Gastrocnemius medialis (tissue), 4 donors: Measurements from ENCODE around the gene PDS5A. TPM values are rescaled to one million over a fixed set of nuclear protein-coding genes. Genes with fewer than 3 reads are reported as not detected.
"Not testable (repeated sequence)": the region's sequence is repeated elsewhere in the genome, so short reads cannot be mapped to it uniquely, and the experiment has no call there.

Experiments
- ATAC-seq, 2 donors: fragments of 150-250 bp; one replicate each; pipeline ENCODE4 v1.9.1; 2016
- DNase-seq, 2 donors: peaks; one replicate each; pipeline ENCODE4 v3.0.0-alpha.2; 2019
- H3K27ac ChIP-seq, 4 donors: fragments of 200-600 bp; sonication (generic); 1 replicate in 1 of 4; 2 replicates in 3 of 4; pipeline ENCODE4 v1.5.1; 2016 to 2018; ENCODE audit warnings: mild to moderate bottlenecking in 2 of 4, moderate library complexity in 1 of 4
- H3K27me3 ChIP-seq, 3 donors: fragments of 200-600 bp; sonication (generic) in 2 of 3; 1 replicate in 1 of 3; 2 replicates in 2 of 3; pipeline versions ENCODE4 v1.5.1 to v1.6.0; 2016 to 2019; ENCODE audit warnings: mild to moderate bottlenecking in 1 of 3, moderate library complexity in 1 of 3
- H3K36me3 ChIP-seq, 2 donors: fragments of 200-600 bp; sonication (generic) in 1 of 2; one replicate each; pipeline ENCODE4 v1.5.1; 2017 to 2018
- H3K4me1 ChIP-seq, 2 donors: fragments of 200-600 bp; sonication (generic) in 1 of 2; one replicate each; pipeline ENCODE4 v1.5.1; 2016 to 2017; ENCODE audit warnings: mild to moderate bottlenecking in 2 of 2
- H3K4me3 ChIP-seq, 4 donors: fragments of 200-600 bp; sonication (generic) in 3 of 4; 1 replicate in 1 of 4; 2 replicates in 3 of 4; pipeline ENCODE4 v1.5.1; 2016 to 2019; ENCODE audit warnings: mild to moderate bottlenecking in 2 of 4
- H3K9me3 ChIP-seq, 3 donors: fragments of 200-600 bp; sonication (generic) in 2 of 3; 1 replicate in 1 of 3; 2 replicates in 2 of 3; pipeline ENCODE4 v1.5.1; 2016 to 2019
- CTCF ChIP-seq, 5 experiments: fragments of 450-650 bp in 3 of 5; fragments of 200-600 bp in 2 of 5; sonication (generic) in 2 of 5; IDR thresholded peaks in 4 of 5; conservative IDR thresholded peaks in 1 of 5; 1 replicate in 4 of 5; 2 replicates in 1 of 5; pipeline ENCODE4 v1.5.1; 2016 to 2019; ENCODE audit warnings: antibody characterized with exemption in 5 of 5, mild to moderate bottlenecking in 3 of 5, moderate library complexity in 3 of 5
- POLR2A ChIP-seq, 2 donors: fragments of 450-650 bp; IDR thresholded peaks; one replicate each; pipeline ENCODE4 v1.6.1; 2017; ENCODE audit warnings: antibody characterized with exemption in 2 of 2, mild to moderate bottlenecking in 2 of 2, moderate library complexity in 2 of 2
- in situ Hi-C, 4 donors: fragments of 200-750 bp; cut with MboI; loops; one replicate each; pipeline versions ENCODE4 v1.15.0 to v1.8.0; 2017; ENCODE audit warnings: low sequenced_read_pairs in 4 of 4
- intact Hi-C: fragments of 100-400 bp; cut with DNase I; formaldehyde crosslinking; loops from one replicate; pipeline ENCODE4 v1.15.1; 2023; ENCODE audit warnings: low total_unique reads
- total RNA-seq, 4 donors: library from RNA; depleted of rRNA; stranded (reverse); fragments of >200 nt; gene quantifications; one replicate each; pipeline versions ENCODE4 v1.1.0 to v1.2.3, GENCODE V29; 2016

PDS5A gene
- total RNA-seq, 4 donors from 2014 or later, result 28.3 to 40.6 (median 36.7) TPM

DNA sequence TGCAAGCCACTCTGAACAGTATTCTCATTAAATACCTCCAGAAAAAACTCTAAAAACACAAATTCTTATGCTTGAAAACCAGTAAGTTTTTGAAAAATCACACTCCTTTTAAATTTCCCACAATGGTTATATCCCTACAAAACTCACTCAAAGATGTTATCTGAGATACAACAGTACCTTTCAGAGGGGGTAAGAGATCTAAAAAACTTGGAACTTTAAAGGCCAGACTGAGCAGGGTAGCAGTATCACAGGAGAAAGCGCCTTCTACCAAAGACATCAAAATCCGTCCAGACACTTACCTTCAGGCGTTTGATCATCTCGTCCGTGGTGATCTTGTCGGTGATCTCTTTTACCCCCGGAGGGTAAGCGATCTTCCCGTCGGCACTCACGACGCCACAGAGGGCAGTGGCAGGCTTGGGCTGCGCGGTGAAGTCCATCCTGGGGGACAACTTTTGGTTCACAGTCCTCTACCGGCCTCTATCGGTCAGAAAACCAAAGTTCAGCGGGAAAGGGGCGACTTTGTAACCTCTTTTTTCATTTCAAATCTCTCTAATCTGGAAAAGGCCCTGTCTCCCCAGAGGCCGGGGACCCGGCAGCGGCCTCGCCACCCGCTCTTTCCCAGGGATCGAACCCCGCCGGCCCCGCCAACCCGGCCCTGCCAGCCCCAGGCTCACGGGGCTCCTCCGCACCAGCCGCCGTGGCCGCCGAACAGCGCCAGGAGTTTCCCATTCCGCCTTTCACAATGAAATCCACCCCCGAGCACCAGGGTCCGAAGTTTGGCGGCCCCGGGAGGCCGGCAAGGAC lies 1.4 kb downstream of the PDS5A start:
- DNase-seq, result peak; percentile 42 to 72

GRCh38 chr4:39975488-39976089 lies 2.1 kb downstream of the PDS5A start:
- Histone ChIP-seq H3K9me3 (no peaks in the 10 kb centered on the region), H3K4me3 (peak overlapping the region in 1 of 4 donors; percentile 96), H3K27me3 (no peaks in the 10 kb centered on the region), H3K4me1 (peaks cover 10 to 15% of the 10 kb centered on the region in 2 donors), H3K36me3 (peaks cover 0 to 9% of the 10 kb centered on the region in 2 donors), H3K27ac (peak overlapping the region in 2 of 4 donors; percentile 95 to 97)
- no peak for TF ChIP-seq POLR2A (IDR thresholded peaks at IDR 0.05)
- TF ChIP-seq CTCF (IDR thresholded peaks at IDR 0.05 in 4 of 5, conservative IDR thresholded peaks at IDR 0.05 in 1 of 5), result no peak
- intact Hi-C loops, result loop anchor here (1.0 kb wide), 1 partner anchor 336 kb away; no protein-coding TSS in a partner anchor
- in situ Hi-C loops, result loop anchor here (5.0 to 10.0 kb wide), 4 partner anchors 281 to 511 kb away; partner anchors contain the start of gene UBE2K (in 2 of the 4)
- DNase-seq (no peak), ATAC-seq (no peak)

More for the DNA sequence above, 1.4 kb downstream of the PDS5A start:
- peaks cover 10 to 11% of the 10 kb centered on the region in 2 donors for H3K4me1 ChIP-seq
- H3K36me3 ChIP-seq, result peaks cover 0 to 9% of the 10 kb centered on the region in 2 donors
- no peaks in the 10 kb centered on the region for H3K27me3 ChIP-seq
- peak; percentile 72 to 74 for ATAC-seq
- in situ Hi-C loops, result loop anchor here (5.0 to 10.0 kb wide), 4 partner anchors 282 to 512 kb away; partner anchors contain the start of gene UBE2K (in 2 of the 4)
- H3K27ac ChIP-seq, result peak overlapping the region; percentile 95 to 99 (median 98)
- H3K4me3 ChIP-seq, result peak overlapping the region; percentile 74 to 96 (median 94)
- H3K9me3 ChIP-seq, result no peaks in the 10 kb centered on the region
- TF ChIP-seq CTCF (IDR thresholded peaks at IDR 0.05 in 4 of 5, conservative IDR thresholded peaks at IDR 0.05 in 1 of 5) (peak; percentile 84 to 94 (median 88)), POLR2A (IDR thresholded peaks at IDR 0.05) (no peak)
- intact Hi-C loops, result loop anchor here (1.0 kb wide), 1 partner anchor 337 kb away; no protein-coding TSS in a partner anchor

DNA sequence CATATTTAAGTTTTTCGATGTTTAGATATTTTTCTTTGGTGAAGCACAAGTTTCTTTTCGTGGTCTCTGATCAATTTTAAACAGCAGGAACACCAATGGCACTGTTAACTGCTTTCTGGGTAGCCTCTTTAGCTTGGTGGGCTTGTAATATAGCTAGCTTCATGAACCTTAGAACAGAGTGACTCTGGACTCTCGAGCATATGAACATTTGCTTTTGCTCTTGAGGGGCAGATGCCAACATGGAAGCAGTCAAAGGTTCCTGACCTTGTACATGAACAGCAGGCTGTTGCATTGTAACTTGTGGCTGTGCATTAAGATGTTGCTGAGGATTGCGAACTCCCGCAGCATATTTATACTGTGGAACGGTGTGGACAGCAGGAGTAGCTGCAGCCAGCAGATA lies 4.7 kb downstream of the PDS5A start:
- in situ Hi-C loops, result loop anchor here (5.0 to 10.0 kb wide), 5 partner anchors 276 to 508 kb away; partner anchors contain the start of gene UBE2K (in 3 of the 4)
- intact Hi-C loops, DNase-seq, H3K27me3 ChIP-seq, H3K27ac ChIP-seq, ATAC-seq, H3K36me3 ChIP-seq, H3K4me3 ChIP-seq, H3K9me3 ChIP-seq: not testable (repeated sequence)
- H3K4me1 ChIP-seq, result peaks cover 10 to 15% of the 10 kb centered on the region in 2 donors

DNA sequence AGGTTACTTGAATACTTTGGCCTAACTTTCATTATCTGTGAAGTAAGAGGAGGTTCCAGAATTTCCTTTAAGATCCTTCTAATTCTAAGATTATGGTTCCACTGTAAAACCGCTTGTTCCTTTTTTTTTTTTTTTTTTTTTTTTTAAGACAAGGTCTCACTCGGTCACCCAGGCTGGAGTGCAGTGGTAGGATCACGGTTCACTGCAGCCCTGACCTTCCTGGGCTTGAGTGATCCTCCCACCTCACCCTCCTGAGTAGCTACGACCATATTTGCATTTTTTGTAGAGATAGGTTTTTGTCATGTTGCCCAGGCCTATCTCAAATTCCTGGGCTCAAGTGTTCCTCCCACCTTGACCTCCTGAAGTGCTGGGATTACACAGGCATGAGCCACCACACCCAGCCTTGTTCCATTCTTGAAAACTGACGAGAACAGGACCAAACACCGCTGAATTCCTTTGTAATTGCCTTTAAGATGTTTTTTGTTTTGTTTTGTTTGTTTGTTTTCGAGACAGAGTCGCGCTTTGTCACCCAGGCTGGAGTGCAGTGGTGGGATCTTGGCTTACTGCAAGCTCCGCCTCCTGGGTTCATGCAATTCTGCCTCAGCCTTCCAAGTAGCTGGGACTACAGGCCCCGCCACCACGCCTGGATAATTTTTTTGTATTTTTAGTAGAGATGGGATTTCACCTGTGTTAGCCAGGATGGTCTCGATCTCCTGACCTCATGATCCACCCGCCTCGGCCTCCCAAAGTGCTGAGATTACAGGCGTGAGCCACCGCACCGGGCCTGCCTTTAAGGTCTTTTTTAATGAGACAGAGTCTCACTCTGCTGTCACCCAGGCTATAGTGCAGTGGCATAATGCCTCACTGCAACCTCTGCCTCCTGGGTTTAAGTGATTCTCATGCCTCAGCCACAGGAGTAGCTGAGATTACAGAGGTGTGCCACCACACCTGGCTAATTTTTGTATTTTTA lies 6.8 kb downstream of the PDS5A start:
- Histone ChIP-seq H3K4me3 (no peak overlapping the region), H3K9me3 (no peaks in the 10 kb centered on the region), H3K4me1 (peaks cover 7 to 11% of the 10 kb centered on the region in 2 donors), H3K27ac (no peak overlapping the region), H3K36me3 (peaks cover 0 to 9% of the 10 kb centered on the region in 2 donors), H3K27me3 (no peaks in the 10 kb centered on the region)
- ATAC-seq (no peak), DNase-seq (no peak)
- intact Hi-C loops (no loop called here), in situ Hi-C loops (loop anchor here (5.0 to 10.0 kb wide), 5 partner anchors 274 to 506 kb away; partner anchors contain the start of gene UBE2K (in 3 of the 4))
- TF ChIP-seq CTCF (IDR thresholded peaks at IDR 0.05 in 4 of 5, conservative IDR thresholded peaks at IDR 0.05 in 1 of 5), result no peak
- TF ChIP-seq POLR2A (IDR thresholded peaks at IDR 0.05), result no peak
